GM12878 (cell line): Measurements from ENCODE around the gene PLD5. TPM values are rescaled to one million over a fixed set of nuclear protein-coding genes. Genes with fewer than 3 reads are reported as not detected.
"Not testable (repeated sequence)": the region's sequence is repeated elsewhere in the genome, so short reads cannot be mapped to it uniquely, and the experiment has no call there.

Experiments used
- ATAC-seq: fragments of 200-7000 bp; cut with Tn5 transposase; 3 replicates; pipeline ENCODE4 v1.9.1; 2020; ENCODE audit warnings: mild to moderate bottlenecking, moderate library complexity
- BruUV-seq: library from RNA; stranded (reverse); fragments of 400-500 nt; replicated peaks from 2 replicates; lab custom pipeline; 2021; lab: Mats Ljungman, UMichigan
- CTCF ChIA-PET: fragments of 300-600 bp; sonication (Branson Sonifier 250); formaldehyde crosslinking; extraction: SDS; loops from one replicate; lab custom pipeline; 2021; ENCODE audit warnings: inconsistent platforms; lab: Yijun Ruan, JAX
- POLR2A ChIA-PET: fragments of 350-600 bp; formaldehyde crosslinking; extraction: SDS; loops from one replicate; lab custom pipeline; 2021; ENCODE audit warnings: inconsistent platforms; lab: Charles Lee
- RAD21 ChIA-PET: fragments of 300-600 bp; sonication (Branson Sonifier 250); formaldehyde crosslinking; loops from one replicate; lab custom pipeline; 2023; ENCODE audit warnings: antibody characterized with exemption; ENCODE audit not compliant: unreplicated experiment; lab: Charles Lee
- SMC1A ChIA-PET: fragments of 300-600 bp; sonication (Branson Sonifier 250); formaldehyde crosslinking; loops from one replicate; lab custom pipeline; 2023; ENCODE audit not compliant: unreplicated experiment, uncharacterized antibody; lab: Charles Lee
- DNase-seq: peaks from one replicate; pipeline ENCODE4 v3.0.0-alpha.2; 2011; ENCODE audit warnings: low read depth, low spot score
- FAIRE-seq: peaks from 3 replicates; lab custom pipeline; 2011; peaks lifted over from hg19 to GRCh38; lab: Jason Lieb, UNC
- H2AFZ ChIP-seq: 2 replicates; pipeline ENCODE4 v1.6.0; 2011; ENCODE audit warnings: low read depth, low read length, control low read depth; ENCODE audit not compliant: control insufficient read depth
- H3K27ac ChIP-seq: 2 replicates; pipeline ENCODE4 v1.5.1; 2011; ENCODE audit warnings: control low read depth; ENCODE audit not compliant: control insufficient read depth, insufficient read depth
- H3K27me3 ChIP-seq, 2 experiments: replicated peaks in 1 of 2; 2 replicates each; pipeline versions ENCODE4 v1.6.0 to v1.6.1; 2011; ENCODE audit warnings: low read length in 1 of 2; ENCODE audit not compliant: control insufficient read depth in 2 of 2, insufficient read depth in 2 of 2
- H3K36me3 ChIP-seq, 2 experiments: 2 replicates each; pipeline ENCODE4 v1.5.1; 2011; ENCODE audit warnings: low read length in 1 of 2; ENCODE audit not compliant: control insufficient read depth in 2 of 2, insufficient read depth in 2 of 2
- H3K4me1 ChIP-seq: 2 replicates; pipeline ENCODE4 v1.6.1; 2011; ENCODE audit warnings: mild to moderate bottlenecking, low read length, moderate library complexity, mixed read lengths; ENCODE audit not compliant: control insufficient read depth, insufficient read depth
- H3K4me2 ChIP-seq: 2 replicates; pipeline ENCODE4 v1.6.0; 2011; ENCODE audit warnings: control low read depth; ENCODE audit not compliant: control insufficient read depth, insufficient read depth
- H3K4me3 ChIP-seq: fragments of 200-600 bp; sonication (generic); 2 replicates; pipeline ENCODE4 v1.5.1; 2016
- H3K79me2 ChIP-seq: 2 replicates; pipeline ENCODE4 v1.6.0; 2011; ENCODE audit warnings: low read length; ENCODE audit not compliant: control insufficient read depth, insufficient read depth
- H3K9ac ChIP-seq: 2 replicates; pipeline ENCODE4 v1.8.0; 2011; ENCODE audit warnings: low read length, control low read depth, mixed read lengths; ENCODE audit not compliant: control insufficient read depth, insufficient read depth
- H3K9me3 ChIP-seq: replicated peaks from 3 replicates; pipeline ENCODE4 v1.5.1; 2011; ENCODE audit warnings: mild to moderate bottlenecking, low read length; ENCODE audit not compliant: control insufficient read depth, insufficient read depth
- H4K20me1 ChIP-seq: 2 replicates; pipeline ENCODE4 v1.6.0; 2011; ENCODE audit not compliant: control insufficient read depth, insufficient read depth
- ATF7 ChIP-seq: fragments of 450-650 bp; IDR thresholded peaks from 2 replicates; pipeline ENCODE4 v1.6.1; 2016; ENCODE audit warnings: low read depth, mild to moderate bottlenecking
- BHLHE40 ChIP-seq, 2 experiments: fragments of 450-650 bp in 1 of 2; IDR thresholded peaks; 2 replicates each; pipeline ENCODE4 v1.6.1; 2011 to 2017; ENCODE audit warnings: low read depth in 2 of 2, borderline replicate concordance in 1 of 2, improper control_type of control experiment in 1 of 2, low read length in 1 of 2, mild to moderate bottlenecking in 1 of 2
- BMI1 ChIP-seq: fragments of 450-650 bp; IDR thresholded peaks from 2 replicates; pipeline ENCODE4 v1.6.1; 2016; ENCODE audit warnings: mild to moderate bottlenecking, moderate library complexity, borderline replicate concordance
- IKZF2 ChIP-seq, 2 experiments: fragments of 450-650 bp; IDR thresholded peaks; 2 replicates each; pipeline ENCODE4 v1.6.1; 2017; ENCODE audit warnings: mild to moderate bottlenecking in 2 of 2, moderate library complexity in 2 of 2
- IRF4 ChIP-seq: IDR thresholded peaks from 2 replicates; pipeline ENCODE4 v1.6.1; 2011; ENCODE audit warnings: low read depth, low read length
- JUNB ChIP-seq: IDR thresholded peaks from 2 replicates; pipeline ENCODE4 v1.6.1; 2016; ENCODE audit warnings: antibody characterized with exemption, mild to moderate bottlenecking
- MAX ChIP-seq: IDR thresholded peaks from 2 replicates; pipeline ENCODE4 v1.6.1; 2012; ENCODE audit warnings: low read depth, low read length, improper control_type of control experiment
- MEF2A ChIP-seq: IDR thresholded peaks from 2 replicates; pipeline ENCODE4 v1.6.1; 2011; ENCODE audit warnings: low read depth, mild to moderate bottlenecking, low read length, moderate library complexity; ENCODE audit not compliant: insufficient read depth
- MEF2B ChIP-seq: fragments of 450-650 bp; IDR thresholded peaks from 2 replicates; pipeline ENCODE4 v1.6.1; 2018; ENCODE audit warnings: mild to moderate bottlenecking, moderate library complexity; ENCODE audit not compliant: partially characterized antibody, poor library complexity, severe bottlenecking
- RAD51 ChIP-seq: fragments of 450-650 bp; IDR thresholded peaks from 2 replicates; pipeline ENCODE4 v1.6.1; 2016; ENCODE audit warnings: moderate library complexity, mild to moderate bottlenecking, inconsistent platforms
- RUNX3 ChIP-seq: IDR thresholded peaks from 2 replicates; pipeline ENCODE4 v1.6.1; 2012; ENCODE audit warnings: low read length, inconsistent platforms
- SKIL ChIP-seq: fragments of 450-650 bp; IDR thresholded peaks from 2 replicates; pipeline ENCODE4 v1.6.1; 2017; ENCODE audit warnings: mild to moderate bottlenecking, low read depth, inconsistent platforms; ENCODE audit not compliant: poor library complexity, severe bottlenecking
- WGBS: methylation state at CpG from one replicate; pipeline ENCODE4 v1.1.6; 2016; ENCODE audit warnings: low lambda C conversion rate; ENCODE audit not compliant: insufficient replicate concordance, insufficient coverage; ENCODE audit errors: missing lambda C conversion rate; 5-methylcytosine and 5-hydroxymethylcytosine counted together
- in situ Hi-C: fragments of 300-500 bp; cut with MboI; formaldehyde crosslinking; loops from 9 replicates; pipeline ENCODE4 v1.14.3; 2018; ENCODE audit warnings: mixed read lengths
- intact Hi-C: fragments of 100-400 bp; cut with micrococcal nuclease; formaldehyde crosslinking; loops from one replicate; pipeline ENCODE4 v1.14.2; 2022; ENCODE audit not compliant: unreplicated experiment
- polyA plus RNA-seq, 11 experiments: library from polyadenylated mRNA; depleted of rRNA in 4 of 11; unstranded in 6 of 11; stranded (reverse) in 5 of 11; fragments of >200 nt; fragmentation: Nextera tagmentation in 4 of 11; fragmentation: Illumina TruSeq in 1 of 11; extraction: Ambion mirVana in 4 of 11; extraction: Trizol in 1 of 11; gene quantifications; 1 replicate in 1 of 11; 2 replicates in 10 of 11; pipeline versions ENCODE4 v1.2.1 to v1.2.3, GENCODE V29; 2011 to 2016; ENCODE audit warnings: inconsistent platforms in 2 of 11, missing spikeins in 2 of 11, low read depth in 1 of 11
- total RNA-seq, 4 experiments: library from RNA; depleted of rRNA in 3 of 4; stranded (reverse); fragments of >200 nt in 3 of 4; fragmentation: Illumina TruSeq in 1 of 4; extraction: Trizol in 1 of 4; gene quantifications; 2 replicates each; pipeline versions ENCODE4 v1.2.1 to v1.2.3, GENCODE V29; 2013 to 2021
- TF ChIP-seq, protein P1 (sequence below): IDR thresholded peaks from 2 replicates; pipeline ENCODE4 v1.6.1; 2011; ENCODE audit warnings: low read depth, mild to moderate bottlenecking, low read length, moderate library complexity, borderline replicate concordance; ENCODE audit errors: extremely low read depth
- TF ChIP-seq, protein P2 (sequence below): IDR thresholded peaks from 2 replicates; pipeline ENCODE4 v1.6.1; 2012; ENCODE audit warnings: low read length, inconsistent platforms

The PLD5 gene
- total and polyA plus RNA-seq, 10 of the 15 experiments (the other 5 are each of a cell fraction or from before 2014, with no cell fraction given): not detected

GRCh38 chr1:242184955-242185354 is 339.5 kb downstream of the PLD5 start:
- Histone ChIP-seq H3K9ac (no peak overlapping the region), H2AFZ (no peak overlapping the region), H3K4me2 (no peak overlapping the region), H3K27ac (no peak overlapping the region), H3K79me2 (no peaks in the 10 kb centered on the region), H4K20me1 (no peaks in the 10 kb centered on the region), H3K27me3 (no peaks in the 10 kb centered on the region), H3K4me1 (no peaks in the 10 kb centered on the region), H3K36me3 (no peaks in the 10 kb centered on the region), H3K9me3 (no peaks in the 10 kb centered on the region), H3K4me3 (no peak overlapping the region)
- ChIA-PET RAD21 (no interaction called here), SMC1A (no interaction called here), CTCF (no interaction called here), POLR2A (no interaction called here)
- TF ChIP-seq BMI1: no peak
- TF ChIP-seq, protein P1, sequence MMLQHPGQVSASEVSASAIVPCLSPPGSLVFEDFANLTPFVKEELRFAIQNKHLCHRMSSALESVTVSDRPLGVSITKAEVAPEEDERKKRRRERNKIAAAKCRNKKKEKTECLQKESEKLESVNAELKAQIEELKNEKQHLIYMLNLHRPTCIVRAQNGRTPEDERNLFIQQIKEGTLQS: no peak
- TF ChIP-seq MAX: no peak
- no peak for TF ChIP-seq RAD51
- ATAC-seq (no peak), FAIRE-seq (no peak), DNase-seq (no peak)
- 99% methylated on average over 4 of the region's 4 CpGs for WGBS
- BruUV-seq: no TSS peak
- in situ Hi-C loops (no loop called here), intact Hi-C loops (loop anchor here (2.0 kb wide), 1 partner anchor 40 kb away; no protein-coding TSS in a partner anchor)

GRCh38 chr1:242179767-242180166 is 344.7 kb downstream of the PLD5 start:
- not testable (repeated sequence) for BruUV-seq
- 0% methylated on average over 5 of the region's 5 CpGs for WGBS

More at GRCh38 chr1:242179767-242180166, 344.7 kb downstream of the PLD5 start:
- ChIA-PET CTCF (interaction anchor here (1.4 kb wide), 1 partner anchor 9 kb away, joined by 4 read pairs; no protein-coding TSS in a partner anchor), SMC1A (interaction anchor here (1.2 to 1.3 kb wide), 2 partner anchors 9 to 17 kb away, joined by 3 to 4 read pairs; no protein-coding TSS in a partner anchor)
- H3K4me3 ChIP-seq, H3K9ac ChIP-seq, H4K20me1 ChIP-seq, H3K27me3 ChIP-seq, H3K36me3 ChIP-seq, H2AFZ ChIP-seq, H3K4me2 ChIP-seq, POLR2A ChIA-PET, RAD21 ChIA-PET, intact Hi-C loops, H3K9me3 ChIP-seq, H3K4me1 ChIP-seq, H3K79me2 ChIP-seq, H3K27ac ChIP-seq, in situ Hi-C loops: not testable (repeated sequence)
- peak; percentile 88 for ATAC-seq
- TF ChIP-seq IRF4: peak; percentile 70; the same call in 1 of the 2 replicates
- peak; percentile 51 for TF ChIP-seq JUNB
- TF ChIP-seq, protein P2, sequence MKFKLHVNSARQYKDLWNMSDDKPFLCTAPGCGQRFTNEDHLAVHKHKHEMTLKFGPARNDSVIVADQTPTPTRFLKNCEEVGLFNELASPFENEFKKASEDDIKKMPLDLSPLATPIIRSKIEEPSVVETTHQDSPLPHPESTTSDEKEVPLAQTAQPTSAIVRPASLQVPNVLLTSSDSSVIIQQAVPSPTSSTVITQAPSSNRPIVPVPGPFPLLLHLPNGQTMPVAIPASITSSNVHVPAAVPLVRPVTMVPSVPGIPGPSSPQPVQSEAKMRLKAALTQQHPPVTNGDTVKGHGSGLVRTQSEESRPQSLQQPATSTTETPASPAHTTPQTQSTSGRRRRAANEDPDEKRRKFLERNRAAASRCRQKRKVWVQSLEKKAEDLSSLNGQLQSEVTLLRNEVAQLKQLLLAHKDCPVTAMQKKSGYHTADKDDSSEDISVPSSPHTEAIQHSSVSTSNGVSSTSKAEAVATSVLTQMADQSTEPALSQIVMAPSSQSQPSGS: peak; percentile 56; the same call in 1 of the 2 replicates
- TF ChIP-seq MEF2B: peak; percentile 25
- 0 out of 4 replicates have a peak, but pooled peaks of 1 of the 2 experiments have one; percentile 13 for TF ChIP-seq IKZF2 (IDR thresholded peaks at IDR 0.05)
- peak; percentile 73; the same call in 1 of the 2 replicates for TF ChIP-seq MEF2A
- peak in 1 of 2 experiments; percentile 7; a peak in 1 of 4 replicates for TF ChIP-seq BHLHE40 (IDR thresholded peaks at IDR 0.05; ENCODE audit: borderline replicate concordance in 1 of 2, low read depth in 2 of 2, low read length in 1 of 2)
- peak; percentile 67 for TF ChIP-seq RUNX3
- peak; percentile 27 for TF ChIP-seq SKIL
- TF ChIP-seq ATF7: peak; percentile 30; the same call in 1 of the 2 replicates
- peak; percentile 84 for FAIRE-seq
- peak; percentile 38 for DNase-seq
